IPS-18c (cell line): ENCODE measurements around the gene RAB40C.

Experiments used
- H3K4me3 ChIP-seq: 2 replicates; pipeline ENCODE4 v1.7.0; 2013; ENCODE audit warnings: low read depth, mild to moderate bottlenecking, low read length, moderate library complexity; ENCODE audit not compliant: insufficient read depth
- H3K9me3 ChIP-seq: one replicate; pipeline ENCODE4 v1.6.1; 2013; ENCODE audit warnings: mild to moderate bottlenecking, low read length, moderate library complexity; ENCODE audit not compliant: control insufficient read depth, insufficient read depth

The RAB40C gene

DNA sequence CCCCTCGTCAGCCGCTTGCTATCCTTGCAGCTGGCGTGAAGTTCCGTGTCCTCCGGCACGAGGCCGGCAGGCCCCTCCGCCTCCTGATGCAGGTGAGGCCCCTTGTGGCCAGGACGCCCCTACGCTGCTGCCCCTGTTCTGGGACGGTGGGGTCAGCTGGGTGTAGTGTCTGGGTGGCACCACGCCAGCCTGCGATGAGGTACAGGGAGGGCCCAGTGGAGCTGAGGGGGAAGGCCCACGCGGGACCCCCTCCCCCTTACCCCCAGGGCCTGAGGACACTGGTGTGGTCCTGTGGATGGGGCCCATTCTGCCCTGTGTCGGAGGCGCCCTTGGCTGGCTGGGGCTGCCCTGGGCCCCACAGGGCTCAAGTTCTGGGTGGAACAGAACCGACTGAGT, 7.7 kb upstream of the RAB40C start:
- Histone ChIP-seq H3K4me3 (no peak overlapping the region), H3K9me3 (no peaks in the 10 kb centered on the region)

DNA sequence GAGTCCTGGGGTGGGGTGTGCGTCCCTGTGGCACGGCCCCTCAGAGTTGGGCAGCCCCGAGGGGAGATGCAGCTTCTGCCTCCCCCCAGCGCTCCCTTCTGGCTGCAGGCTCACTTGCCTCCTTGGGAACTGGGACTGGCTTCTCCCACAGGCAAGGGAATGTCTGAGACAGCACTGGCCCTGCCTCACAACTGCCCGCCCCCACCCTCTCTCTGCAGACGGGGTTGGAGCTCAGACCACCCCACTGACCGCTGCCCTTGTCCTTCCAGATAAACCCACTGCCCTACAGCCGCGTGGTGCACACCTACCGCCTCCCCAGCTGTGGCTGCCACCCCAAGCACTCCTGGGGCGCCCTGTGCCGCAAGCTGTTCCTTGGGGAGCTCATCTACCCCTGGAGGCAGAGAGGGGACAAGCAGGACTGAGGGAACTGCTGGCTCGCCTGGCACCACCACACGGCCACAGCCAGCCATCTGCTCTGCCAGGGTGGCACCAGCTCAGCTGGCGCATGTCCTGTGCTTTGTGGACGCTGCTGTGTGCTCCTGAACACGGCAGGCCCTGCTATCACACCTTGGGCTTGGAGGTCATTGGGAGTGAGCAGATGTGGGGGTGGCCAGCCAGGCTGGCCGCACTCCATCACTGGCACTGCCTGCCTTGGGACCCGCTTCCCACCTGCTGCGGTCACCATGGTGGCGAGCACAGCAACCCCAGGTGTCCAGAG, 7.1 kb upstream of the RAB40C start:
- H3K9me3 ChIP-seq: no peaks in the 10 kb centered on the region

DNA sequence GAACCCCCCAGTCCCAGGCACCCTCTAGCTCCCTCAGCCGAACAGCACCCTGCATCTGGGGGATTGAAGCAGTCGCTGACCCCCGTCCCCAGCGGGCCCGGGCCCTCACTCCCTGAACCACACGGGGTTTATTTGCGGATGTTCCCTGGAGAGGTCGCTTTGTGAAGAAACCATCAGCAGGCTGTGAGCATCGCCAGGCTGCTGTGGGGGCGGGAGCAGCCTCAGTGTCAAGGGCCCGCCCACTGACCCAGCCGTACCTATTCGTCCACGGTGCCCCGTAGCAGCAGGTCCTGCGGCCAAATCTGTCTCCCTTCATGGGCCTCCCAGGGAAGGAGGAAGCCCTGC, 6.4 kb upstream of the RAB40C start:
- no peak overlapping the region for H3K4me3 ChIP-seq
- no peaks in the 10 kb centered on the region for H3K9me3 ChIP-seq

More for the DNA sequence above, 7.1 kb upstream of the RAB40C start:
- H3K4me3 ChIP-seq: no peak overlapping the region

DNA sequence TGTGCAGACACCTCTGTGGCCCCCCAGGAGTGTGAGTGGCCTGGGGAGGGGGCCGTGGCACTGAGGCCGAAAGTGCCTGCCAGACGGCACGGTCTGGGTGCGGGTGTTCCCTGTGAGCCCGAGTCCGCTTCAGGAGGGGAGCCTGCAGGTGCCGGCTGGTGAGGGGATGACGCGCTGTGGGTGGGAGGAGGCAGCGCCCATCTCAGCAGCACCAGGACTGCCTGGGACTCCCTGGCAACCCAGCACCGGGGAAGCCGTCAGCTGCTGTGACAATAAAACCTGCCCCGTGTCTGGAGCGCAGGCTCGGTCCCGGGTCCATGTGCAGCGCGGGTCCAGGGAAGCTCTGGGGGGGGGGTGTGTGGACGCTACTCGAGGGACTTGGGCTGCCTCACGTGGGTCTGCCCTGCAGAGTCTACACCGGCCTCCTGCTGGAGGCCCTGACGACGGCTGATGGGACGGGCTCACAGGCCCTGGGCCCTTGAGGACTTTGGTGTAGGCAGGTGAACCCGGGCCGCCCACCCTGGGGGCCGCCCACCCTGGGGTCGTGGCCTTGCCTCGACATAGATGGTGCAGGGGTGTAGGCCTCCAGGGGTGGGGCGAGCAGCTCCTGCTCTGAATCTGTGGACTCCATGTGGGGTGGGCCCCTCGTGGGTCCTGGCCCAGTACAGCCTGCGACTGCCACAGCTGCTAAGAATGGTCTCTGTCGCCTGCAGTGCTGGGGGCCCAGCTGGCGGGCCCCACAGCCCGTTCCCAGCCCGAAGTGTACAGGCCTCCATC, 5.9 kb upstream of the RAB40C start:
- Histone ChIP-seq H3K4me3 (no peak overlapping the region), H3K9me3 (no peaks in the 10 kb centered on the region)

DNA sequence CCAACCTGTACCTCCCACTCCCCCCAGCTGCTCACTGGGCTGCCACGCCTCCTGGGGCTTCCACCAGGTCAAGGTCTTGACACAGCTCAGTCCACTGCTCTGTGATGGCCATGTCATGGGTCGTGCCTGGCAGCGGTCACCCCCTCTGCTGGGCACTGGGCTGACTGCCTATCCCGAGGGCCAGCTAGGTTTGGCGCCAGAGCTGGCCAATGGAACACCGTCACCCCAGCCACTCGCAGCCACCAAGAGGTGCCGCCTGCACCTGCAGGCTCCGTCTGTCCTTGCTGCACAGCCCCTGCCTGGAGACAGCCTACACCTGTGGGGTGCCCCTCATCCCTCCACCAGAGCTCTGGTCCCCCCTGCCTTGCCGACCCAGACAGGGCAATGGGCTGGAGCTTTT, 4.5 kb upstream of the RAB40C start:
- no peaks in the 10 kb centered on the region for H3K9me3 ChIP-seq

DNA sequence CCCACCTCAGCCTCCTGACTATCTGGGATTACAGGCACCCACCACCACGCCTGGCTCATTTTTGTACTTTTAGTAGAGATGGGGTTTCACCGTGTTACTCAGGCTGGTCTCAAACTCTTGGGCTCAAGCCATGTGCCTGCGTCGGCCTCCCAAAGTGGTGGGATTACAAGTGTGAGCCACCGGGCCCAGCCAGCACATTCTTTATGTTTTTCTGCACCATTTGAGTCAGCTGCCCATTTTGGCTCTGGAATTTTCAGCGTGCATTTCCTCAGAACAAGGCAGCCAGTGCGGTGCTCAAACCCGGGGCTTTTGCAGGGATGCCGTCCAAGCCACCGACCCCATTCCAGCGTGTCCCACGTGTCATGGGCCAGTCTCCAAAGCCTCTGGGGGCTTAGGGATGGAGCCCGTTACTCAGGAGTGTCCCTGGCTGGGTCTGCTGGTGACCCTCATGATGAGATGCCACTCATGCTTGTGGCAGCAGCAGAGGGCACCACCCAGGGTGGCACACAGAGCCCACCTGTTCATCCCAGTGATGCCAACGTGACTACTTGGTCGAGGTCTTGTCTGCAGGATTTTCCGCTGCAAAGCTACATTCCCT, 3.7 kb upstream of the RAB40C start:
- H3K9me3 ChIP-seq: no peaks in the 10 kb centered on the region
- H3K4me3 ChIP-seq: no peak overlapping the region

More for the DNA sequence above, 4.5 kb upstream of the RAB40C start:
- H3K4me3 ChIP-seq: no peak overlapping the region

DNA sequence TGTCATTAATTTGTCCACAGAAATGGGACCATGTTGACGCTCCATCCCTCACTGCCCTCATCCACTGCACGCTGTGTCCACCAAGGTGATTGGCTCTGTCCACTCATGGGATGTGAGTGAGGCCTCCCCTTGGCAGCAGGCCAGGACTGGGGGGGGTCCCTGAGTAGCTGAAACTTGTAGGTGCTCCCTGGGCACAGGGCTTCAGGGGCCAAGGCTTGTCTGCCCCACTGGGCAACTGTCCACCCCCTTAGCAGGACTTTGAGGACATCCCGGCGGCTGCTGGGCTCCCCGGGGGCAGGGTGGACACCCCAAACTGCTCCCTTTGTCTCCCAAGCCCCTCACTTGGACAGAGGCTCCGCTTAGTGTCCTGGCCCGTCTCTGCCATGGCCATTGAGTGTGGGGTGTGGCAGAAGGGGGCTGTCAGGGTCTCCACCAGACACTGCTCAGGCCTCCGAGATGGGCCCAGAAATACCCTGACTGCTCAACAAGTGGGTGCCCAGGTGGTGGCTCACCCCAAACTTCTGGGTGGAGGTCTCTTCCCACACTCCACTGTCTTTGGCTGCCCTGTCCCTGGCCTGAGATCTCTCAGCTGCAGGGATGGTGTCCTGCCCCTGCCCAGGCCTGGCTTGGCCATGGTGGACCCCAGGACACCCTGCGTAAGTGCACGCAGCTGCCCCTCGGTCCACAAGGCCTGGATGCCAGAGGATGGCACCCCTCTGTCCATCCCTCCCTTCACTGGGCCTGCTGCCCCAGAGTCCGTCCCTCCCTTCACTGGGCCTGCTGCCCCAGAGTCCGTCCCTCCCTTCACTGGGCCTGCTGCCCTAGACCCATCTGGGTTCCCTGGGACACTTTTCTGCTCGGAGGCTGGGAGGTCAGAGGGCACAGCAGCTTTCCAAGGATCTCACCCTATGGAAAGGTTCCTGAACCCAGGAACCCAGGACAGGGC, 2.9 kb upstream of the RAB40C start:
- H3K4me3 ChIP-seq: no peak overlapping the region
- no peaks in the 10 kb centered on the region for H3K9me3 ChIP-seq

DNA sequence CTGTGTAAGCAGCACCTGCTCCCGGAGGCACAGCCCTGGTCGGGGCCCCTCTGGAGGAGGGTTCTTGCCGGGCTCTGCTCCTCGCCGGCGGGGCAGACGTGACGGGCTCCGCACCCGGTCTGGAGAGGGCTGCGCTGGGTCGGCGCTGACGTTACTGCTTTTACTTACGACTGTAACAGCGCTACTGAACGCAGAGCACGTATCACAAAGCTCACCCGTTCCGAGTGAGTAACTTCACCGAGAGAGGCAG, 1.3 kb upstream of the RAB40C start:
- Histone ChIP-seq H3K9me3 (no peaks in the 10 kb centered on the region), H3K4me3 (peak overlapping the region; percentile 100)

DNA sequence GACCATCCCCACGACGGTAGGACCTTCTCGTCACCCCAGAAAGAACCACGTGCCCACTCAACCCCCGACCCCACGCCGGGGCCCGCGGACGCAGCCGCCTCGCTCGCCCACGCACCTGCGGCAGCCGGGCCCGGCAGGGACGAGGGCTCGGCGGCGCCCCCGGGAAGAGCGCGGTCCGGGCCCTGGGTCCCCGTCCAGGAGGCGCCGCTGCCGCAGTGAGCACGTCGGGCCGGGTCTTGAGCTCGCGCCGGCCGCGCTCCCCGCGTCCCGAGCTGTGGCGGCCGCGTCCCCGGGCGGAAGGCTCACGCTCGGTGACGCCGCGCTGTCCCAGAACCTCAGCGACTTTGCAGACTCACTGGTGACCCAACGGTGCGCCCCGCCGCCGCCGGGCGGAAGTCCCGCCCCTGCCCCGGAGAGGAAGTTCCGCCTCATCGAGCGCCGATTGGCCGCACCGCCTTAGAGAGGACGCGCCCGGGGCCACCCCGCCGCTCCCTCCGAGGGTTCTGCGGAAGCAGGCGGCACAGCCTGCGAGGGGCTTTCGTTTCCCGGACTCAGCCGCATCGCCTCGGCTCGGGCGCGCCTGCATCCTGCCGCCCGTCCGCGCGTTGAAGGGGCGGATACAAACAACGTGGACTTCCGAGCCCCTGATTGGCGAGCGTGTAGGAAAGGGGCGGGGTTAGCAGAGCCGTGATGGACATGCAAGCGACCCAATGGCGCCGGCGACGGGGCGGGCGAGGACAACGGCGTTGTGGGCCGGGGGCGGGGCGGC, 793 bp upstream of the RAB40C start:
- Histone ChIP-seq H3K9me3 (no peaks in the 10 kb centered on the region), H3K4me3 (peak overlapping the region; percentile 100)

DNA sequence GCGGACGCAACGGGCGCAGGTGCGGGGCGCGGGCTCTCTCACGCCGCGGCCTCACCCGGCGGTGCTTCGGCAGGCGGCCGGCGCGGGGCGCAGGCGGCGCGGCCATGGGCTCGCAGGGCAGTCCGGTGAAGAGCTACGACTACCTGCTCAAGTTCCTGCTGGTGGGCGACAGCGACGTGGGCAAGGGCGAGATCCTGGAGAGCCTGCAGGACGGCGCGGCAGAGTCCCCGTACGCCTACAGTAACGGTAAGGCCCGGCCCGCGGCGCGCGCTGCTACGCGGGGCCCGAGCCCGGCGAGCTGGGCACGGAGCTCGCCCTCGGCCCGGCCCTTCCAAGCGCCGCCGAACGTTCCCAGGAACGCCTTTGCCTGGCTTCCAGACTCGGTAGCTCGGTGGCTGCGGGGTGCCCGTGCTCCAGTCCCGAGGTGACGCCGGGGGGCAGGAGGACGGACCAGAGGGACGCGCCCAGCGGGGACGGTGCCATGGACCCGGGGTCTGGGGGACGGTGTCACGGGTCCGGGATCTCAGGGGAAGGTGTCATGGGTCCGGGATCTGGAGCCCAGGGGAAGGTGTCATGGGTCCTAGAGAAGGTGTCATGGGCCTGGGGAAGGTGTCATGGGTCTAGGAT, 435 bp downstream of the RAB40C start:
- H3K4me3 ChIP-seq: peak overlapping the region; percentile 81
- H3K9me3 ChIP-seq: no peaks in the 10 kb centered on the region

DNA sequence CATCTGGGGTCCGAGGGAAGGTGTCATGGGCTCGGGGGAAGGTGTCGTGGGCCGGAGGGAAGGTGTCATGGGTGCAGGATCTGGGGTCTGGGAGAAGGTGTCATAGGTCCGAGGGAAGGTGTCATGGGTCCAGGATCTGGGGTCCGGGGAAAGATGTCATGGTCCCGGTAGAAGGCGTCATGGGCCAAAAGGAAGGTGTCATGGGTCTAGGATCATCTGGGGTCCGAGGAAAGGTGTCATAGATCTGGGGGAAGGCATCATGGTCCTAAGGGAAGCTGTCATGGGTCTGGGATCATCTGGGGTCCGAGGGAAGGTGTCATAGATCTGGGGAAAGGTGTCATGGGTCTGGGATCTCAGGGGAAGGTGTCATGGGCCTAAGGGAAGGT, 942 bp downstream of the RAB40C start:
- Histone ChIP-seq H3K4me3 (peak overlapping the region; percentile 81), H3K9me3 (no peaks in the 10 kb centered on the region)

DNA sequence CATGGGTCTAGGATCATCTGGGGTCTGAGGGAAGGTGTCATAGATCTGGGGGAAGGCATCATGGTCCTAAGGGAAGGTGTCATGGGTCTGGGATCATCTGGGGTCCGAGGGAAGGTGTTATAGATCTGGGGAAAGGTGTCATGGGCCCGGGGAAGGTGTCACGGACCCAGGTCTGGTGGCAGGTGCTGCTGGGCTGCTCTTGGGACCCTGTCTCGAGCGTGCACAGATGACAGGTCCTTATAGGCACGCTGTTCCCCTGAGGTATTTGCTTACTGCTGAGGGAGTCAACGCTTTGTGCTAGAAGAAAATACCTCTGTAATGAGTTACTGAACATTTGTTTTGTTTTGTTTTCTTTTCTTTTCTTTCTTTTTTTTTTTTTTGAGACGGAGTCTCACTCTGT, 1.4 kb downstream of the RAB40C start:
- Histone ChIP-seq H3K9me3 (no peaks in the 10 kb centered on the region), H3K4me3 (no peak overlapping the region)

DNA sequence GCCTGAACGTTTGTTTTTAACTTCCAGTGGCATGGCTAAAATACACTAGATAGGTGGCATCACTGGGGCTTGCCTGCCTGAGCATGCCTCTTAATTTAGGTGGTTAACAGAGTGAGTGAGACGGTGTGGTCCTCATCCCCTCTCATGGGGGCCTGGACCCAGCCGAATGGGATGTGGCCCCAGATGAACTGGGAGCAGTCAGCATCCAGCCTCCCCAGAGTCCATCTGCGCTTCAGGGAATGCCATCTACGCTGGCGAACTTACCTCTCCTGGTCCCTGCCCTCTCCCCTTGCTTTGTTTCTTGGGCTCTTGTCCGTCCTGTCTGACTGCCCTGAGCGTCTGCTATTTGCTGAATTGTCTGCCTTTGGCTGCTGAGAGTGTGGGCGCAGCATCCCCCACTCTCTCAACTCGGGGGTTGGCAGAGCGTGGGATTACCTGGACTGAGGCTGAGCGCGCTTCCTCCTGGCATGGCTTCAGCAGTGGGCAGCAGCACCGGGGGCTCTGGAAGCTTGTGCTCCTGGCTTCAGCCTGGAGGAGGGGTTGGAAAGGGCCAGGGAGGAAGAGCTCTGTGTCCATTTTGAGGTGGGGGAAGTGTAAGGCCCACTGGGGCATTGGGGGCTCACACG, 2.1 kb downstream of the RAB40C start:
- Histone ChIP-seq H3K9me3 (no peaks in the 10 kb centered on the region), H3K4me3 (no peak overlapping the region)

DNA sequence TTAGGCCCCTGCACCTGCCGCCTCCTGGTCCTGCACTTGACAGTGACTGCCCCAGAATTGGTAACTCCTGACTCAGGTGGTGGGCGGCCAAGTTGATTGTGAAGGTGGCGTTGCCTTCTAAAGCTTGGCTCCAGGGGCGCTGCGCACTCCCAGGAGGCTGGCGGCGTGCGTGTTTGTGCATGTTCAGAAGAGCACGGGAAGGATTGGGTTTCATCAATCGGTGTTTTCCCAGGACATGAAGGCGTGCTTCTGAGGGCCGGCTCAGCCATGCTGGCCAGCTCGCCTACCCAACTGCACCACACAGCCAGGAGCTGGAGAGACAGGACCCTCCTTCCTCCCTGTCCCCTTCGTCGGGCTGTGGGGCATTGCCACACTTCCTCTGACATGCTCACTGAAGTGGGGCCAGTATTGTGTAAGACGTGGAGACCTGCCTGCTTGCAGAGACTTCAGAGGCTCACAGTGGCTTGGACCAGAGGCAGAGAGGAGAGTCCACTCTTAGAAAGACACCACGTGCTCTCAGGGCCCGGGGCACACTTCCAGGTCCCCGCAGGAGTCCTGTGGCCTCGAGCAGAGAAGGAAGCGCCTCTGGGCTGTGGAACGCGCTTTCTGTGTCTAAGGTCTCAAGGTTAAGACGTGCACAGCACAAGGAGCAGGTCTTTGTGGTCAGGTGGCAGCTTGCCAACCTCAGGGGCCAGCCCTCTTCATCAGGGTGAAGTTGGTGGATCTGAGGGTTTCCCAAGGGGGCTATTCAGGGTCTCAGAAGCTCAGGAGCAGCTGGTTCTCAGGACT, 2.8 kb downstream of the RAB40C start:
- no peaks in the 10 kb centered on the region for H3K9me3 ChIP-seq
- no peak overlapping the region for H3K4me3 ChIP-seq

DNA sequence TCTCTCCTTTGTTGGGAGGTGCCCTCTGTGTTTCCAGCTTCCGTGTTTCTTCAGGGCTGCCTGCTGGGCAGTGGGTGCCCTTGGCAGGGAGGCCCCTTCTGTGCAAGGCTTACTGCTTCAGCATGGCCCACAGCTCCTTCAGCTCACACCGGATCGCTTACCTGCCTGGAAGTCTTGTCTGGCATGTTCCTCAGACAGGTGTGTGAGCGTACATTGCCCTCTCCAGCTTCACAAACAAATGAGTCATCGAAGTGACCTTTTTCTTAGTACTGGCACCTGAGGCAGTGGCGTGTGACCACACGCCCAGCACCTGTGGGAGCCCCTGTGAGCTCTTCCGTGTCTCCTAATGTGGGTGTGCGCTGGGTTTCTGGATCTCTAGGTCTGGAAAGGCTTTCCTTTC, 3.5 kb downstream of the RAB40C start:
- Histone ChIP-seq H3K4me3 (no peak overlapping the region), H3K9me3 (no peaks in the 10 kb centered on the region)

DNA sequence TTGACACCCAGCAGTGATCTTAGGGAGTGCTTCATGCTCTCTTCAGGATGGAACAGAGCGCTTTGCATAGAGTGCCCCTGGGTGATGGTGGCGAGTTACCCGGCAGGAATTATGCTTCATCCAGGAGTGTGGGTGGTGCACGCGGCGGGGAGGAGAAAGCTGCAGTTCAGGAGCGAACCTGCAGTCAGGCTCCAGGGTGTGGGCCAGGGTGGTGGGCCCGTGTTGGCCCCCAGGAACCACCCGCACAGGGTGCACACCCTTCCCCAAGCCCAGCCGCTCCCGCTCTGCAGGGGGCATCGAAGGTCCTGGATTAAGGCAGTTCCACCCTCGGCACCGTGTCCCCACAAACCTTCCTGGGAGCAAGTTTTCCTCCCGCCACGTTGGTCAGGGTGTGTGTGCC, 3.9 kb downstream of the RAB40C start:
- no peak overlapping the region for H3K4me3 ChIP-seq
- no peaks in the 10 kb centered on the region for H3K9me3 ChIP-seq
